Measurements from ENCODE around the gene KCNN4.

The KCNN4 gene

DNA sequence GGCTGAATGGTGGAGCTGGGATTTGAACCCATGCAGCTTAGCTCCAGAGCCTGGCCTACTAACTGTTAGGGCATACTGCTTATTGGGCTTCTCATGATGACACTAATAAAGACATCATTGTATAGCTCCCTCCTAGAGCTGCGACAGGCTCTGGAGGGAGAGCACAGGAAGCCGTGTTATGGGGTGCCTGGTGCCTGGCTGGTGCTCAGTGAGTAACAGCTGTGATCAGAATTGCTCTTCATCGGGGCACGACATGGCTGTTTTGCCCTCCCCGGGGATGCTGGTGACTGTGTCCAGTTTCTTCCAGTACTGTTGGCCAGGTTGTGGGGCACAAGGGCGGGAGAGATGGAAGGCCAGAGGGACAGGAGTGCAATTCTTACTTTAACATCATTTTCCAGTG lies 16.3 kb upstream of the KCNN4 start:
- no peak overlapping the region for H3K4me3 ChIP-seq (ENCODE audit: low read depth, low read length)
- TF ChIP-seq CTCF (IDR thresholded peaks at IDR 0.05; ENCODE audit: low read depth, low read length) = no peak

DNA sequence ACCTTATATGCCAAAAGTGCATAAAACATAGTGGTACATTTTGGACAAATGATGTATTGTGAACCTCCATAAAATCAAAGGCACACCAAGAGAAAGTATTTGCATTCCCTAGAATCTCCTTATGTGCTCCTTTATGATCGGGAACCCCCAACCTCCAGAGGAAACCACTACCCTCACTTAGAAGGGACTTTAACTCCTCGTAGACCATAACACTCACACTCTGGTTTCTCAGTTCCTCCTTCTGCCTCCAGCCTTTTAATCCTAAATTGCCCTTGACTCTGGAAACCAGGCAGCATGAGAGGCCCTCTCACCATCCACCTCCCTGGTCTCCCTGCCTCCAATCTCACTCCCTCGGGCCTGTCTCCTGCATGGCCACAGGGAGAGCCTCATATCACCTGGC lies 9.8 kb upstream of the KCNN4 start:
- H3K4me3 ChIP-seq (ENCODE audit: low read depth, low read length) = no peak overlapping the region
- TF ChIP-seq CTCF (IDR thresholded peaks at IDR 0.05; ENCODE audit: low read depth, low read length) = no peak

- no peak overlapping the region for H3K4me3 ChIP-seq (ENCODE audit: low read depth, low read length)
- no peak for TF ChIP-seq CTCF (IDR thresholded peaks at IDR 0.05; ENCODE audit: low read depth, low read length)
Observed at GRCh38 chr19:43789029-43789428, 8.3 kb upstream of the KCNN4 start.

GRCh38 chr19:43786665-43787064 lies 5.9 kb upstream of the KCNN4 start:
- no peak overlapping the region for H3K4me3 ChIP-seq (ENCODE audit: low read depth, low read length)
- TF ChIP-seq CTCF (IDR thresholded peaks at IDR 0.05; ENCODE audit: low read depth, low read length) = no peak

DNA sequence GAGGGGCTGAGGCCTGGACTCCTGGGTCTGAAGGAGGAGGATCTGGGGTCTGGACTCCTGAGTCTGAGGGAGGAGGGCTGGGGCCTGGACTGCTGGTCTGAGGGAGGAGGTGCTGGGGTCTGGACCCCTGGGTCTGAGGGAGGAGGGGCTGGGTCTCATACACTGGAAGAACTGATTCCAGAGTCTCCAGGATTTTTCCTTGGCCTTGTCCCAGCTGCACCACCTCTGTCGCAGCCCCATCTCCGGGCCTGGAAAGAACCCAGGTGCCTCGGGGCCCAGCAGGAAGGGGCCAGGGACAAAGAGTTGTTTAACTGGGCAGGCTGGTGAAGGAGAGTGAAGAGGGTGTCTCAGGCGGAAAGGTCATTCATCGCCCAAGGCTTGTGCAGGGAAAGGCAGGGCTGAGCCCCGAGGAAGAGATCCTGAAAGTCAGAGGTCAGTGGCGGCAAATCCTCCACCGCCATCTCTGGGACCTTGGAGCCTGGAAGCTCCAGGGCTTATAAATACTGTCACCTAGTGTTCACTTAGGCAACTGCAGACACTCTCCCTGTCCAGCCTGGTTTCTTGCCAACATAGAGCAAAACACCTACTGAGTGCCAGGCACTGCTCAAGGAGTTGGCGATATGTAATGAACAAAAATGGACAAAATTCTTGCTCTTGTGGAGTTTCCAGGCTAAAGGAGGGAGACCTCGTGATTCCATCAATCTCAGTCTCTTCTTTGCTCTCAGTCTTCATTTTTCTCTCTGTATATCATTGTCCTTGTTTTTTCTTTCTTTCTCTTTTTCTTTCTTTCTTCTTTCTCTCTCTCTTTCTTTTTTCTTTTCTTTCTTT lies 4.4 kb upstream of the KCNN4 start:
- no peak overlapping the region for H3K4me3 ChIP-seq (ENCODE audit: low read depth, low read length)
- peak; percentile 99 for TF ChIP-seq CTCF (IDR thresholded peaks at IDR 0.05; ENCODE audit: low read depth, low read length)

DNA sequence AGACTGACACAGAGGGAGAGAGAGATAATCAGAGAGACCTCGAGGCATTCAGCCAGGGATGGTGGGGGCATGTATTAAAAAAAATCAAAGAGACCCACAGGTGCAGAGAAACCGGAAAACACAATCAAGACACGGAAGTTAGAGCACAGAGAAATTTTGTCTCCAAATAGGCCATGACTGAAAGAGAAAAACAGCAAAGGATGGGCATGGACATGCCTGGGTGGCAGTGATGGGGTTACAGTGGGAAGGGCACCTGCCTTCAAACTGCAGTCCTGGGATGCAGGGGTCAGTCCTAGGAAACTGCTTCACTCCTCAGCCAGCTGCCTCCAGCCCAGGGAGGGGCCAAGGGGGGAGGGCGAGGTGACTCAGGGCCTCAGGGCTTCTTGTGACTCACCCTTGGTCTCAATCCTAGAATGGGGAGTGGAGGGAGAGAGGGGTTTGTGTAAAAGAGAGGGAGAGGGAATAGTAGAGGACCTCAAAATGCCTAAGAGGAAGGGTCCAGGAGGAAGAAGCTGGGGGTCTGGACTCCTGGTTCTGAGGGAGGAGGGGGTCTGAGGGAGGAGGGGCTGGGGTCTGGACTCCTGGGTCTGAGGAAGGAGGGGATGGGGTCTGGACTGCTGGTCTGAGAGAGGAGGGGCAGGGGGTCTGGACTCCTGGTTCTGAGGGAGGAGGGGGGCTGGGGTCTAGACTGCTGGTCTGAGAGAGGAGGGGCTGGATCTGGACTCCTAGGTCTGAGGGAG lies 3.6 kb upstream of the KCNN4 start:
- no peak overlapping the region for H3K4me3 ChIP-seq (ENCODE audit: low read depth, low read length)
- TF ChIP-seq CTCF (IDR thresholded peaks at IDR 0.05; ENCODE audit: low read depth, low read length) = no peak

DNA sequence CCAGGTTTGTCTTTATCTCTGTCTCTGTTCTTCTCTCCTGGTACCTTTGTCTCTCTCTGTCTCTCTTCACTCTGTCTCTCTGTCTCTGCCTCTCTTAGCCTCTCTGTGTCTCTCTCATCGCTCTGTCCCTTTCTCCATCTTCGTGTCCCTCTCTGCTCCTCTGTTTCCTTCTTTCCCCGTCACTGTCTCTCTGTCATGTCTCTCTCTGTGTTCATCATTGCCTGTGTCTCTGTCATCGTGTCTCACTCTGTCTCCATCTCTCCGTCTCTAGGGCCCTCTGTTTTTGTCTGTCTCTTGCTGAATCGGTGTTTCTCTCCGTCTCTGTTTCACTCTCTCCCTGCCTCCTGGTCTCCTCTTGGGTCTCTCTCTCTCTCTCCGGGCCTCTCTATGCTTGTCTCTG lies 2.9 kb upstream of the KCNN4 start:
- TF ChIP-seq CTCF (IDR thresholded peaks at IDR 0.05; ENCODE audit: low read depth, low read length) = no peak
- no peak overlapping the region for H3K4me3 ChIP-seq (ENCODE audit: low read depth, low read length)

Data from WI38 (cell line).